ENCODE results near the gene ZNF281. TPM values are rescaled to one million over a fixed set of nuclear protein-coding genes. Genes with fewer than 3 reads are reported as not detected.
A peak's percentile ranks its signal among the peaks of the same experiment; 100 is the strongest.

Gene ZNF281, protein sequence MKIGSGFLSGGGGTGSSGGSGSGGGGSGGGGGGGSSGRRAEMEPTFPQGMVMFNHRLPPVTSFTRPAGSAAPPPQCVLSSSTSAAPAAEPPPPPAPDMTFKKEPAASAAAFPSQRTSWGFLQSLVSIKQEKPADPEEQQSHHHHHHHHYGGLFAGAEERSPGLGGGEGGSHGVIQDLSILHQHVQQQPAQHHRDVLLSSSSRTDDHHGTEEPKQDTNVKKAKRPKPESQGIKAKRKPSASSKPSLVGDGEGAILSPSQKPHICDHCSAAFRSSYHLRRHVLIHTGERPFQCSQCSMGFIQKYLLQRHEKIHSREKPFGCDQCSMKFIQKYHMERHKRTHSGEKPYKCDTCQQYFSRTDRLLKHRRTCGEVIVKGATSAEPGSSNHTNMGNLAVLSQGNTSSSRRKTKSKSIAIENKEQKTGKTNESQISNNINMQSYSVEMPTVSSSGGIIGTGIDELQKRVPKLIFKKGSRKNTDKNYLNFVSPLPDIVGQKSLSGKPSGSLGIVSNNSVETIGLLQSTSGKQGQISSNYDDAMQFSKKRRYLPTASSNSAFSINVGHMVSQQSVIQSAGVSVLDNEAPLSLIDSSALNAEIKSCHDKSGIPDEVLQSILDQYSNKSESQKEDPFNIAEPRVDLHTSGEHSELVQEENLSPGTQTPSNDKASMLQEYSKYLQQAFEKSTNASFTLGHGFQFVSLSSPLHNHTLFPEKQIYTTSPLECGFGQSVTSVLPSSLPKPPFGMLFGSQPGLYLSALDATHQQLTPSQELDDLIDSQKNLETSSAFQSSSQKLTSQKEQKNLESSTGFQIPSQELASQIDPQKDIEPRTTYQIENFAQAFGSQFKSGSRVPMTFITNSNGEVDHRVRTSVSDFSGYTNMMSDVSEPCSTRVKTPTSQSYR
- total RNA-seq (2022) (31.3 and 32.3 TPM in 2 replicates), Bru-seq, nascent RNA (percentile 97 among the genes with signal in this experiment), BruChase-seq, experiment 1, labeled RNA remaining after a 2-hour chase (percentile 99 among the genes with signal in this experiment), BruChase-seq, experiment 2, labeled RNA remaining after a 6-hour chase (percentile 91 among the genes with signal in this experiment)
- long read RNA-seq, full-length matches to known transcripts = 28 of 40 reads
- long read RNA-seq, partial matches to known transcripts = 0 of 40 reads
- long read RNA-seq, other reads (novel, unspliced or antisense) = 12 of 40 reads

DNA sequence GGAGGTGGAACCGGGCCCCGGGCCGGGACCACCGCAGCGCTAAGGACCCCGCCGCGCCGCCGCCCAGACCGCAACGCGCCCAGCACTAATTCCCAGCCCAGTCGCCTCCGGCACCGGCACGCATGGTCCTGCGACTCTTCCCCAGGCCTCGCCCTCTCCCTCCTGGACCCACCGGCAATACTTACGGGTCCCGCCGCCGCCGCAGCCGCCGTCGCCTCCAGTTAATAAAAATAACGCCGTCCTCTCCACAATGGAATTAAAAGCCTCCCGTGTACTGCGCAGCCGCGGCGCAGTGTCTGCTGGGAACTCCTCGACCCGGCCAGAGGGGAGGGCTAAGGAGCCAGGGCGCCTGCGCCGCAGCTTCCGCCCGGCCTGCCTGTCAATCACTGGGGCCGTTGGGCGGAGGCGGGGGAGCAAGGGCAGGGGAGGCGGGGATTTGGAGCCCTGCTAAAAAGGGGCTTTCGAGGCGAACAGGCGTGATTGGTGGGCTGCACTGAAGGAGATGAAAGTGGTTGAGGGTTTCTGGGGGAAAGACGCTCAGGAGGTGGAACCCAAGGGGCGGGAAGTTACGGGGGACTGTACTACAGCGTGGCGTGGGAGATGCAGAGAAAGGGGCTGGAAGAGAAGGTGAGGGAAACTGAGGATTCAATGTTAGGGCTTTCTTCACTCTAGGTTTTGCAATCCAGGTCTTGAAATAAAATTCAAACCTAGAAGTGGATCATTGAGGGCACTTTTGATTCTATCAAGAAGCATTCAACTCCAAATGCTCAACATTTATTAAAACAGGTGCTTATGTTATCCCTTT is at the start of gene ZNF281:
TSS of gene ZNF281 (minus strand) at position 276 of the 805 bp plus-strand sequence. CDS start 331 bp downstream, outside the sequence.
- Histone ChIP-seq H3K27me3 (replicated peaks; ENCODE audit: control insufficient read depth, insufficient read depth, low read length) (no peaks in the 10 kb centered on the region), H3K36me3 (ENCODE audit: control insufficient read depth, insufficient read depth, low read length) (no peaks in the 10 kb centered on the region; the same call in 1 of the 2 replicates), H3K9me3 (no peaks in the 10 kb centered on the region), H3K4me1 (peaks cover 31% of the 10 kb centered on the region), H3K4me3 (ENCODE audit: low read depth, low read length) (peak within 1 kb of the TSS; percentile 96)
- H3K9me3 Mint-ChIP-seq (ENCODE audit: unreplicated experiment) = no peaks in the 10 kb centered on the region
- peaks cover 50% of the 10 kb centered on the region for H3K36me3 Mint-ChIP-seq (ENCODE audit: insufficient read depth, unreplicated experiment)
- TF ChIP-seq, protein P1, sequence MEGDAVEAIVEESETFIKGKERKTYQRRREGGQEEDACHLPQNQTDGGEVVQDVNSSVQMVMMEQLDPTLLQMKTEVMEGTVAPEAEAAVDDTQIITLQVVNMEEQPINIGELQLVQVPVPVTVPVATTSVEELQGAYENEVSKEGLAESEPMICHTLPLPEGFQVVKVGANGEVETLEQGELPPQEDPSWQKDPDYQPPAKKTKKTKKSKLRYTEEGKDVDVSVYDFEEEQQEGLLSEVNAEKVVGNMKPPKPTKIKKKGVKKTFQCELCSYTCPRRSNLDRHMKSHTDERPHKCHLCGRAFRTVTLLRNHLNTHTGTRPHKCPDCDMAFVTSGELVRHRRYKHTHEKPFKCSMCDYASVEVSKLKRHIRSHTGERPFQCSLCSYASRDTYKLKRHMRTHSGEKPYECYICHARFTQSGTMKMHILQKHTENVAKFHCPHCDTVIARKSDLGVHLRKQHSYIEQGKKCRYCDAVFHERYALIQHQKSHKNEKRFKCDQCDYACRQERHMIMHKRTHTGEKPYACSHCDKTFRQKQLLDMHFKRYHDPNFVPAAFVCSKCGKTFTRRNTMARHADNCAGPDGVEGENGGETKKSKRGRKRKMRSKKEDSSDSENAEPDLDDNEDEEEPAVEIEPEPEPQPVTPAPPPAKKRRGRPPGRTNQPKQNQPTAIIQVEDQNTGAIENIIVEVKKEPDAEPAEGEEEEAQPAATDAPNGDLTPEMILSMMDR (IDR thresholded peaks at IDR 0.05; ENCODE audit: insufficient read depth in 1 of 2, low read depth in 1 of 2, low read length in 1 of 2, severe bottlenecking in 1 of 2, unreplicated experiment in 1 of 2) = no peak
- peak within 1 kb of the TSS; percentile 94 for H3K4me3 Mint-ChIP-seq (ENCODE audit: unreplicated experiment)
- intact Hi-C loops (cut with micrococcal nuclease; ENCODE audit: unreplicated experiment) = loop anchor here (1.0 to 5.0 kb wide), 6 partner anchors 38 to 113 kb away; no protein-coding TSS in a partner anchor
- peak within 1 kb of the TSS; percentile 87 for H3K27ac Mint-ChIP-seq (ENCODE audit: unreplicated experiment)
- H3K27me3 Mint-ChIP-seq (ENCODE audit: insufficient read depth, unreplicated experiment) = no peaks in the 10 kb centered on the region
- BruUV-seq (replicated peaks) = no TSS peak
- ChIA-PET POLR2A (interaction anchor here (0.6 to 1.2 kb wide), 4 partner anchors 96 to 639 kb away, joined by 3 to 4 read pairs (median 3); no protein-coding TSS in a partner anchor), CTCF (interaction anchor here (0.5 kb wide), 1 partner anchor 426 kb away, joined by 3 read pairs; no protein-coding TSS in a partner anchor)
- peaks cover 31% of the 10 kb centered on the region for H3K4me1 Mint-ChIP-seq (ENCODE audit: low read depth, unreplicated experiment)
- DNase-seq = peak; percentile 94 to 96

DNA sequence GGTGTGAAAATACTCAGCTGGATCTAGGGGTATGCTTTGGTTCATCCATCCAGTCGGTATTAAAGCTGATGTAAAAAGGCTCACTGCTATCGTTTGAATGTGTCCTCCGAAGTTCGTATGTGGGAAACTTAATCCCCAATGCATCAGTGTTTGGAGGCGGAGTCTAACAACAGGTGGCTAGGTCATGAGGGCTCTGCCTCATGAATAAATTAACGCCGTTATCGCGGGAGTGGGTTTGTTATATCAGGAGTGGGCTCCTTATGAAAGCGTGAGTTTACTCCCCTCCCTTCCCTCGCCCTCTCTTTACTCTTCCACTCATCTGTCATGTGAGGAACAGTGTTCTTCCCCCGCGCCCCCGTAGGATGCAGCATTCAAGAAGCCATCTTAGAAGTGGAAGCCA is 48.9 kb upstream of the ZNF281 start:
- no peaks in the 10 kb centered on the region for H3K27me3 ChIP-seq (replicated peaks; ENCODE audit: control insufficient read depth, insufficient read depth, low read length)
- no peak overlapping the region for H3K27ac Mint-ChIP-seq (ENCODE audit: unreplicated experiment)
- no peaks in the 10 kb centered on the region for H3K4me1 ChIP-seq
- no peaks in the 10 kb centered on the region for H3K4me1 Mint-ChIP-seq (ENCODE audit: low read depth, unreplicated experiment)
- POLR2A ChIA-PET = no interaction called here
- H3K4me3 Mint-ChIP-seq (ENCODE audit: unreplicated experiment) = no peak overlapping the region
- H3K36me3 ChIP-seq (ENCODE audit: control insufficient read depth, insufficient read depth, low read length) = no peaks in the 10 kb centered on the region
- intact Hi-C loops (cut with micrococcal nuclease; ENCODE audit: unreplicated experiment) = no loop called here
- no peaks in the 10 kb centered on the region for H3K36me3 Mint-ChIP-seq (ENCODE audit: insufficient read depth, unreplicated experiment)
- H3K9me3 Mint-ChIP-seq (ENCODE audit: unreplicated experiment) = no peaks in the 10 kb centered on the region
- no peak overlapping the region for H3K4me3 ChIP-seq (ENCODE audit: low read depth, low read length)
- no peaks in the 10 kb centered on the region for H3K27me3 Mint-ChIP-seq (ENCODE audit: insufficient read depth, unreplicated experiment)
- DNase-seq = no peak
- TF ChIP-seq, protein P1 (IDR thresholded peaks at IDR 0.05; ENCODE audit: insufficient read depth in 1 of 2, low read depth in 1 of 2, low read length in 1 of 2, severe bottlenecking in 1 of 2, unreplicated experiment in 1 of 2) = no peak
- no TSS peak for BruUV-seq (replicated peaks)
- CTCF ChIA-PET = no interaction called here
- no peaks in the 10 kb centered on the region for H3K9me3 ChIP-seq
